NCI-H345 treated with DMSO at 0.1 percent for 48 hours (cell line): ENCODE measurements around the gene DAP3.
A peak's percentile ranks its signal among the peaks of the same experiment; 100 is the strongest.
"Not testable (repeated sequence)": the region's sequence is repeated elsewhere in the genome, so short reads cannot be mapped to it uniquely, and the experiment has no call there.

Experiments used
- DNase-seq: peaks from one replicate; lab custom pipeline; 2025; ENCODE audit not compliant: unreplicated experiment; lab: John Stamatoyannopoulos, UW

The DAP3 gene

DNA sequence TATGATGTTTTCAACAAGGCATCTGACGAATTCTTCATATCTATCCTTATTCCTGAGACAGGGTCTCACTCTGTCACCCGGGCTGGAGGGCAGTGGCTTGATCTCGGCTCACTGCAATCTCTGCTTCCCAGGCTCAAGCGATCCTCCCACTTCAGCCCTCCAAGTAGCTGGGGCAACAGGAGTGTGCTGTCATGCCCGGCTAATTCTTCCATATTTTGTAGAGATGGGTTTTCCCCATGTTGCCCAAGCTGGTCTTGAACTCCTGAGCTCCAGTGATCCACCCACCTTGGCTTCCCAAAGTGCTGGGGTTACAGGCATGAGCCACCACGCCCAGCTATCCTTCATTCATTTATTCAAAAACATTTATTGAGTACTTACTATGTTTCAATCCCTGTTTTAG lies 8.4 kb upstream of the DAP3 start:
- DNase-seq, result no peak

DNA sequence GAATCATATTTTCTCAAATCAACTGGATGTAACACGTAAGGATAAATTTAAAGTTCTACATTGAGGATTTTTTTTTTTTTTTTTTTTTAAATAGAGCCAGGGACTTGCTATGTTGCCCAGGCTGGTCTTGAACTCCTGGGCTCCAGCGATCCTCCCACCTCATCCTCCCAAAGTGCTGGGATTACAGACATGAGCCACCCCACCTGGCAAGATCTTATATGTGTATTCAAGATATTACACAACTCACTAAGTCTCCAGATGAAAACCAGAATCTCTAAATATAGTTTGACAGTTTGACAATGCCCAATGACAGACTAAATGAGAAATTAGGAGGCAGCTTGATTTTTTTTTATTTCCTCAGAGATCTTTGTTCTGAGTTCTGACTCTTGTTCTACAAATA lies 7.1 kb upstream of the DAP3 start:
- DNase-seq, result no peak

DNA sequence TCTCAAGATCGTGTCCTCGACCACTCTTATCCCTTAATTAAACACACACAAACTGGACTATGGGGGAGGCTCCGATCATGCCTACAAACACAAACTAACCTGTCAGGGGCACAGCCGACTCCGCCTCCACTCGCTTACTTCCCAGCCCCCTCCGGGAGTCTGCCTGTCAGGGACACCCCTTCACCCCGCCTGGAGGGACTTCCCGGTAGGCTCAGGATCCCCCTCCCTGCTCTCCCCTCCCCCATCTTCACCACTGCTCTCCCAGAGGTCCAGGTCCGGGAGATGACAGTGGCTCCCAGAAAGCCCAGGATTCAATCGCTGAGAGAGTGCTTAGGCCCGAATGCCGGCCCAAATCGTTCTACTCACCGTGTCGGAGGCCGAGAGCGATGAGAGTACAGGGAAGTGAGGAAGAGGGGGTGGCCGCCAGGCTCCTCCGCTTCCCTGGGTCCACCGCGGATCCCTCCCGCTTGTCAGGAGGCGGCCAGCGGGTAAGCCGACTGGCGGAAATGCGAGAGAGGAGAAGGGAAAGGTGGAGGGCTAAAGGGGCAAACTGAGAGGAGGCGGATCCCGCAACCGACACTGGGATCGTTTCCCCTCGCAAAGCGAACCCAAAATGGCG lies 1.1 kb upstream of the DAP3 start:
- DNase-seq, result not testable (repeated sequence)

DNA sequence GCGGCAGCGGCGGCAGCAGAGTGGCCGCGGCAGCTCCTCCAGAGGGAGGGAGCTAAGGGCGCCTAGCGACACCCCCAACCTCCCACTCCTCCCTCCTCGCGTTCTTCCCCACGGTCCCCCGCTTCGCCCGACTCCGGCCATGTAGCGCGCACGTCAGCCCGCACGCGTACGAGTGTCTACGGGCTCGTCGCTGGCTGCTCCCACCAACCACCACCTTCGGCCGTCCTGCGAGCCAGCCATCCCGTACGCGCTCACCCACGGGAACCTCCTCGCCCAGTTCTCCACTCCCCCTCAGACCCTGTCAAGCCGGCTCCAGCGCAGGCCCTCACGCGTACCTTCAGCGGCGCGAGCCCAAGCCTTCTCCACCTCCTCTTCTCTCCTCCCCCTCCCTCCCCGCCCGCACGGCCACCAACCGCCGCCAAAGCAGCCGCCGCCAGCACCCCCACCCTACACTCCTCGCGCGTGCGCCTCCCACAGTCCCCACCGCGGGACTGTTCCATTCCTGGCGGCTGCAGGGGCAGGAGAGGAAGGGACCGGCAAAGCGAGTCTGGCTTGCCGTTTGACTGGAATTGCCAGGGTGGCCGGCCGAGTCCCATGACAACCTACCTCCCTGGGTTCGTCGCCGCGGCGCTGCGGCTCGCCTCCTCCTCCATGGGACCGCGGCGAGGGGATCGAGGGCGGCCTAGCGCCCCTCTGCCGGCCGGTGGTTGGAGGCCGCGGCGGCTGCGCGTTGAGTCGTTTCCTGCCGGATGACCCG lies 389 bp upstream of the DAP3 start, which contains the start of gene YY1AP1:
Gene YY1AP1, minus strand, starts transcription at position 451 of the 757 bp plus-strand sequence. CDS start 8,338 bp downstream, outside the sequence.
- peak; percentile 97 for DNase-seq

DNA sequence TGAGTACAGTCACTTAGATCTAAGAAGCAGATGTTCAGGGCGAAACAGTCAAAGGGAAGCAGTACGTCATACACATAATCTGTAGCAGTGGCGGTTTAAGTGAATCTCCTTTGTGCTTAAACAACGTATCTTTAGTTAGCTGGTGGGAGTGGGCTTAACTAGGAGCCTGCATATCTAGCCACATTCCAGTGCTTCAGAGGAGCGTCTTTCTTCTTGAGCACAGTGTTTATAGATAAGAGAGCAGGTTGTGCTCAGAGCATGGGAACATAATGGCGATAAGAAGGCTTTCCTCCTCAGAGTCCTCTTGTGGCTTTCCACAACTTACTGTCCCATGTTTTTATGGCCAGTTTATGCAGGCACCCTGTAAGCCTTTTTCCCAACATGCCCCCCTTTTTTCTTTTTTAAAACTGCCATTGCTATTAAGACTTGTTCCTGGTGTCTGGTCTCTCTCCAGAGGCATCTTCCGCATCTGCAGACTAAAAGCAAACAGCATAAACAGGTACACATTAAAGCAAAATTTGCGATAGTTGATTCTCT lies 3.2 kb downstream of the DAP3 start:
- no peak for DNase-seq

DNA sequence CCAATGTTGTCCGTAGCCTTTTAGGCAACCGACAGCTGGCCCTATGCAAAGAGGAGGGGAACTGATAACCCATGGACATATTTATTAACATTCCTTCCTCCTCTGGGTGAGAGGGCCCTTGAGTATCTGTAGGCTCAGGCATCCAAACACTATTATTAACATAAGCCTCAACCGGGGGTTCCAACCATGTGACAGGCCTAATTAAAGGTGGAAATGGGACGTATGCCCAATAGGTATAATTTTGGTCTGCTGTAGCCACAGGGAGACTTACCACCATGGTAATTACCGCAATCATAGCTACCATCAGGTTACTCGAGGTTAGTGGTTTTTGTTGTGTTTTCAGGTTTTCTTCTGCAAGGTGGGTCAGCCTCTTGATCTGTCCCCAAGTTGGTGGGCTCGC lies 5.3 kb downstream of the DAP3 start:
- no peak for DNase-seq

DNA sequence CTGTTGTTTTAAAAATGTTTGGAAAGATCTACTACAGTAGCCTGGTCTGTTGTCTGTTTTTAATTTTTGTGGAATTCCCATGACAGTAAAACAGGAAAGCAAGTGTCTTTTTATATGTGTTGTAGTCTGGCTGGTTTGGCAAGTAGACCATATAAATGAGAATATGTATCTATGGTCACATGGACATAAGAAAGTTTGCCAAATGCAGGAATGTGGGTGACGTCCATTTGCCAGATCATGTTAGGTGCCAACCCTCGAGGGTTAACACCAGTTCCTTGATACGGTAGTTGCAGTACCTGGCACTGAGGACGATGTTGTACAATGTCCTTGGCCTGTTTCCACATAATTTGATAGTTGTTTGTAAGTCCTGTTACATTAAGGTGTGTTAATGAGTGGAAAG lies 6.2 kb downstream of the DAP3 start:
- DNase-seq, result no peak

DNA sequence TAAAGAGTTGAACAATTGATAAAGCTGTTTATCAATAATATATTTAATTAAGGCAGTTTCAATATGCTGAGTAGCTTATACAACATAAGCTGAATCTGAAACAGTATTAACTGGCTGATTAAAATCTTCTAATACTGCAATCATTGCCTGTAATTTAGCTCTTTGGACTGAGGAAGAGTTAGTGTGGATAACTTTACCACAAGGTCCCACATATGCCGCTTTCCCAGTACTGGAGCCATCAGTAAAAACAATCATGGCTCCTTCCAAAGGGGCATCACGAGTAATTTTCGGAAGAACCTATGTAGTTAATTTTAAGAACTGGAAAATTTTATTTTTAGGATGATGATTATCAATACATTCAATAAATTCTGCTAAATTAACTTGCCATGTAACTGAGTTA lies 6.7 kb downstream of the DAP3 start:
- DNase-seq, result no peak

DNA sequence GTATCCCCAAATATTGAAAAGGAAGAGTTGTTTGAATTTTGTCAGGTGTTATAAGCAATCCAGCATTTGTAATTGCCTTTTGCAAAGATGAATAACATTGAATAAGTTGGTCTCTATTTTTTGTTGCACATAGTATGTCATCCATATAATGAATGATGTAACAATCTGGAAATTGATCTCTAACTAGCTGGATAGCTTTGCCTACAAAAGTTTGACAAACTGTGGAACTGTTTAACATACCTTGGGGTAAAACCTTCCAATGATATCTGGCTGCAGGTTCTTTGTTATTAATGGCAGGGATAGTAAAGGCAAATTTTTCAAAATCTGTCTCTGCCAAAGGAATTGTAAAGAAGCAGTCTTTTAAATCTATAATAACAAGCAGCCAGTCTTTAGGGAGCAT lies 7.6 kb downstream of the DAP3 start:
- no peak for DNase-seq

DNA sequence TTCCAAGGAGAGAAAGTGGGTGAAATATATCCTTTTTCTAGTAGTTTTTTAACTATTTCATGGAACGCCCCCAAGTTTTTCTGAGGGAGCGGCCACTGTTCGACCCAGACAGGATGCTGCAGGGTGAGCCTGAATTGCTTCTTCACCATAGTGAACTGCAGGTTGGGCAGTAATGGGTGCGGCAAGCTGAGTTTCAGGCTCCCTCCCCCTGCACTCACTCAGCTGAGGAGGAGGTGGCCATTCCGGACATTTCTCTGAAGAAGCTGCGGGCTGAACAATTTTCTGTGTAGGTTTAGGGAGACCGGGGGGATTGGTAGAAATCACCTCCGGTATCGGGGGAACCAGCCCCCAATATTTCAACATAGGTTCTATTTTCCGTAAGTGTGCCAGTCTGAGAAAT lies 8.2 kb downstream of the DAP3 start:
- no peak for DNase-seq

DNA sequence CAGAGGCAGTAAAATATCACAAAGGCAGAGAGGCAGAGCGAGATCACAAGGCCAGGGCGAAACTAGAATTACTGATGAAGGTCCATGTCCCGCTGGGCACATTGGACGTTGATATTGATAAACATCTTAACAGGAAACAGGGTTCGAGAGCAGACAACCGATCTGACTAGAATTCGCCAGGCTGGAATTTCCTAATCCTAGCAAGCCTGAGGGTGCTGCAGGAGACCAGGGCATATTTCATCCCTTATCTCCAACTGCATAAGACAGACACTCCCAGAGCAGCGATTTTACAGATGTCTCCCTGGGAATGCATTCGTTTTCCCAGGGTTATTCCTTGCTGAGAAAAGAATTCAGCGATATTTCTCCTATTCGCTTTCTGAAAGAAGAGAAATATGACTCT lies 8.7 kb downstream of the DAP3 start:
- not testable (repeated sequence) for DNase-seq

DNA sequence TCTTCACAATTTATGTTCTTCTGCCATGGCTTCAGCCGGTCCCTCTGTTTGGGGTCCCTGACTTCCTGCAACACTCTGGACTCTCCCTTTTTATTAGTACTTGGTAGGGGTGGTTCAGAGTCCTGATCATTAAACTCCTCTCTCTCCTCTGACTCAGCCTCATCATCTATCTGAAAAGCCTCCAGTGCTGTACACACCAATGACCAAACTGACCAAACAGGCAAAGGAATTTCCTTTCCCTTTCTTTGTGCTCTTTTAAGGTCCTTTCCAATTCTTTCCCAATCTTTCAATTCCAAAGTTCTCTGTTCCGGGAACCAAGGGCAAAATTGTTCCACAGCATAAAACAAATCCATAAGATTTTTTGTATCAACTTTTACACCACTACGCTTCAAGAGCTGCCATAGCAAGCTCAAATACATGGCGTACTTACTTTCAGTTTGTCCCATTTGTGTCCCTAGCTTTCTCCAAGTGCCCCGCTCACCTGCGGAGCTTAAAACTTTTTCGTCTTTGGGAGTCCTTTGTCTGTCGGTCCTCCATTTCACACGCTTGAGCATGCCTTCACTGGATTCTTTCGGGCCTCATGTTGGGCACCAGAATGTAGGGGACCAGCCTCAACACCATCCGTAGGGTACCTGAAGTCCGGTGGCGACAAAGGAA lies 9.6 kb downstream of the DAP3 start:
- no peak for DNase-seq

DNA sequence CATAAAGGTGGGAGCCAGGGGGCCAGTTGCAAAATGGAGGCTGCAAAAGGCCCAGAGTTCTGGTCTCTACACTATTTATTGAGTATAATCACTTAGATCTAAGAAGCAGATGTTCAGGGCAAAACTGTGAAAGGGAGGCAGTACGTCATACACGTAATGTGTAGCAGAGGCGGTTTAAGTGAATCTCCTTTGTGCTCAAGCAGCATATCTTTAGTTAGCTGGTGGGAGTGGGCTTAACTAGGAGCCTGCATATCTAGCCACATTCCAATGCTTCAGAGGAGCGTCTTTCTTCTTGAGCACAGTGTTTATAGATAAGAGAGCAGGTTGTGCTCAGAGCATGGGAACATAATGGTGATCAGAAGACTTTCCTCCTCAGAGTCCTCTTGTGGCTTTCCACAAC lies 10.2 kb downstream of the DAP3 start:
- not testable (repeated sequence) for DNase-seq

DNA sequence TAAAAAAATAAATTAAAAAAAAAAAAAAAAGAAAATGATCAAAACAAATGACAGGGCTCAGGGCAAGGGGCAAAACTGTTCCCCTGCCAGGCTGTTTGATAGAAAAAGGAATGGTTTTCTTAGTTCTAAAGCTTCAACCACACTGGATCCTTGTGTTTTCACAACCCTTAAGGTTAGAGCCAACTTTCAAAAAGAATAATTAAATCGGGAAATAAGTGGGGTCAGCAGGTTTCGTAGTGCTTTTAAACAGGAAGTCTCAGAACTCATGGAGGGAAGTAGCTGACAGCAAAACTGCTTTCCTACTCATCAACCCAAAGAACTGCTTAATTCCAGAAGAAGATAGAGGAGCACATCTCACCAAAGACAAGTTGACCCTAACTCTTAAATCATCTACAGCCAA lies 12.8 kb downstream of the DAP3 start:
- not testable (repeated sequence) for DNase-seq

DNA sequence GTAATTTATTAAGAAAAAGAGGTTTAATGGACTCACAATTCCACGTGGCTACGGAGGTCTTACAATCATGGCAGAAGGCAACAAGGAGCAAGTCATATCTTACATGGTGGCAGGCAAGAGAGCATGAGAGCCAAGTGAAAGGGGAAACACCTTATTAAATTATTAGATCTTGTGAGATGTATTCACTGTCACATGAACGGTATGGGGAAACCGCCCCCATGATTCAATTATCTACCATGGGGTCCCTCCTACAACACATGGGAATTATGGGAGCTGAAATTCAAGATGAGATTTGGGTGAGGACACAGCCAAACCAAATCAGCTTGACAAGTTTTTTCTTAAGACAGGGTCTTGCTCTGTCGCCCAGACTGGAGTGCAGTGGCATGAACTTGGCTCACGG lies 14.3 kb downstream of the DAP3 start:
- DNase-seq, result no peak

DNA sequence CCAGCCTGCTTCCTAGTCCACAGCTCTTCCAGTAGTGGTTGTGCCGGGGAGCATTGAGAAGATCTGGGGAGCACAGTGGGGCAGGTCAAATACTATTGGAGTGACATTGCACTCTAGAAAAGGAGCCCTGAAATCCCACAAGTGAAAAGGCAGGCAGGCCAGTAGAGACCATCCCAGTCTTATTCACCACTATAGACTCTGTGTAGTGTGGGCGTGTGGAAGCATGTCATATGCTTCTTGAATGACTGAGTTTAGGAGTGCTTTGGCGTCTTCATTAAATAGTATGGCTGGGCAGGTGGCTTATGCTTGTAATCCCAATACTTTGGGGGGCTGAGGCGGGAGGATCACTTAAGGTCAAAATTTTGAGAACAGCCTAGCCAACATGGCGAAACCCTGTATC lies 15.5 kb downstream of the DAP3 start:
- not testable (repeated sequence) for DNase-seq

DNA sequence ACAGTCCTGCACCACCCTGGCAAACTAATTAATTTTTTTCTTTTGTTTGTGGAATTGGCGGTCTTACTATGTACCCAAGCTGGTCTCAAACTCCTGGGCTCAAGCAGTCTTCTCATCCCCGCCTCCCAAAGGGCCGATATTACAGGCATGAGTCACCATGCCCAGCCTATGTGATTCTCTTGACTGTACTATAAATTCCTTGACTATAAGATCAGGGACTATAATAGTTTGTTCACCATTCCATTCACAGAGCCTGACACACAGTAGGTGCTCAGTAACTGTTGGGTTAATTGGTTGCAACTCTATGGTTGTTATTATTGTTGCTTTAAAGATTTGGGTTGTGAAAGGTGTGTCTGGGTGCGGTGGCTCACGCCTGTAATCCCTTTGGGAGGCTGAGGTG lies 17.2 kb downstream of the DAP3 start:
- no peak for DNase-seq

DNA sequence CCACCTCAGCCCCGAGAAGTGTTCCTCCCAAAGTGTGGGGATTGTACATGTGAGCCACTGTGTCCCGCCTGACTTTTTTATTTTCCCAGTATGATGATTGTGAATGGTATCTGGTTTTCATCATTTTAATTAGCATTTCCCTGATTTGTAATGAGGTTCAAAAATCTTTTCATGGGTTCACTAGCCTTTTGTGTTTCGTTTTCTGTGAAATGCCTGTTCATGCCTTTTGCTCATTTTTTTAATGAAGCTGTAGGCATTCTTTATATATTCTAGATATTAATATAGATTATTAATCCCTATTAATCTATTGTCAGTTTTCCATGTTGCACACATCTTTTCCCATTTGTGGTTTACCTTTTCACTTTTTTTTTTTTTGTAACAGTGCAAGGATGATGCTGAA lies 20.5 kb downstream of the DAP3 start:
- DNase-seq, result no peak

DNA sequence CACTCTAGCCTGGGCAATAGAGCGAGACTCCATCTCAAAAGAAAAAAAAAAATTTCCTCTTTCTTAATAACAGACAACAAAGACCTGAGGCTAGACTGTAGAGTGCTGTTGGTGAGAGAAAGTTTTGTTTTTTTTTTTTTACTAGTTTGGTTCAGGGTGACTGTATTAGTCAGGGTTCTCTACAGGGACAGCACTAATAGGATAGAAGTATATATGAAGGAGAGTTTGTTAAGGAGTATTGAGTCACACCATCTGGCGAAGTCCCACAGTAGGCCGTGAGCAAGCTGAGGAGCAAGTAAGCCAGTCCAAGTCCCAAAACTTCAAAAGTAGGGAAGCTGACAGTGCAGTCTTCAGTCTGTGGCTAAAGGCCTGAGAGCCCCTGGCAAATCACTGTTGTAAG lies 22.6 kb downstream of the DAP3 start:
- DNase-seq, result not testable (repeated sequence)

DNA sequence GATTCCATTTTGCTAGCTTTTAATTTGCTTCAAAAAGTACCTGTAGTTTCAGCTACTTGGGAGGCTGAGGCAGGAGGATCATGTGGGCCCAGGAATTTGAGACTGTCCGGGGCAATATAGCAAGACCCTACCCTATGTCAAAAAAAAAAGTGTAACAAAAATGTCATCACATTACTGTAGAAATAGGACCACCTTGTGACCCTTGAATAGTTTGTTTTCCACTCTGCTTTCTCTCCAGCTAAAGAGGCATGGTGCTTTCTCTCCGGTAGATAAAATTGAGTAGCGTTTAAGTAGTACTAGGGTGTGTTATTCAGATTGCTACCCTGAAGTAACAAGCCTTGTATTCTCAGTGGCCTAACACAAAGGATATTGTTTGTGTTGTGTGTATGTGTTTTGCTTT lies 23.7 kb downstream of the DAP3 start:
- not testable (repeated sequence) for DNase-seq

DNA sequence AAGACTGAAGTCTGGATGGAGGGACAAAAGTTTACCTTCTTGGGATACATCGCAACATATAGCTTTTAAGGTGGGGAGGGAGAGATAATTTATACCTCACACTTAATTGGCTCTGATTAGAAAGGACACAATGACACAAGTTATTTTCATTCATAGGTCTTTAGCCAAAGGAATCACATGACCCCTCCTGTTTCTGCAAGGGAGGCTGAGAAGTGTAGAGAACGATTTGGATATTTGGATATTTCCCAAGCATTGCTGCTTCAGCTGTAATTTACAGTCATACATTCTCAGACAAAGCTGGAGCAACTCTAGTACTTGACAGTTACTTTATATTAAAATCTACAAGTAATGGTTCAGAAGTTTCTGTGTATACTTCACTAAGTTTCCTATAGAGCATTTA lies 24.2 kb downstream of the DAP3 start:
- no peak for DNase-seq

DNA sequence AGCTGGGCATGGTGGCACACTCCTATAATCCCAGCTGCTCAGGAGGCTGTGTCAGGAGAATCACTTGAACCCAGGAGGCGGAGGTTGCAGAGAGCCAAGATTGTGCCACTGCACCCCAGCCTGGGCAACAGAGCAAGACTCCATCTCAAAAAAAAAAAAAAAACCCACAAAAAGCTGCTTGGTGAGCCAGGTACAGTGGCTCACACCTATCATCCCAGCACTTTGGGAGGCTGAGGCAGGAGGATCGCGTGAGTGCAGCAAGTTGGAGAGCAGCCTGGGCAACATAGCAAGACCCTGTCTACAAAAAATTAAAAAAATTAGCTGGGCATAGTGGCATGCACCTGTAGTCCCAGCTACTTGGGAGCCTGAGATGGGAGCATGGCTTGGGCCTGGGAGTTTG lies 26.2 kb downstream of the DAP3 start:
- not testable (repeated sequence) for DNase-seq
